Left forelimb (tissue), 1 donor: ENCODE measurements around the gene NHLRC3.
"Not testable (repeated sequence)": the region's sequence is repeated elsewhere in the genome, so short reads cannot be mapped to it uniquely, and the experiment has no call there.

Source experiments
- DNase-seq: peaks from one replicate; pipeline ENCODE4 v3.0.0-alpha.2; 2018; ENCODE audit warnings: low spot score

Gene NHLRC3, protein sequence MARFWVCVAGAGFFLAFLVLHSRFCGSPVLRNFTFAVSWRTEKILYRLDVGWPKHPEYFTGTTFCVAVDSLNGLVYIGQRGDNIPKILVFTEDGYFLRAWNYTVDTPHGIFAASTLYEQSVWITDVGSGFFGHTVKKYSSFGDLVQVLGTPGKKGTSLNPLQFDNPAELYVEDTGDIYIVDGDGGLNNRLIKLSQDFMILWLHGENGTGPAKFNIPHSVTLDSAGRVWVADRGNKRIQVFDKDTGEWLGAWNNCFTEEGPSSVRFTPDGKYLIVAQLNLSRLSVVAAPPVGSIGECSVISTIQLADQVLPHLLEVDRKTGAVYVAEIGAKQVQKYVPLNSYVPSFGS

DNA sequence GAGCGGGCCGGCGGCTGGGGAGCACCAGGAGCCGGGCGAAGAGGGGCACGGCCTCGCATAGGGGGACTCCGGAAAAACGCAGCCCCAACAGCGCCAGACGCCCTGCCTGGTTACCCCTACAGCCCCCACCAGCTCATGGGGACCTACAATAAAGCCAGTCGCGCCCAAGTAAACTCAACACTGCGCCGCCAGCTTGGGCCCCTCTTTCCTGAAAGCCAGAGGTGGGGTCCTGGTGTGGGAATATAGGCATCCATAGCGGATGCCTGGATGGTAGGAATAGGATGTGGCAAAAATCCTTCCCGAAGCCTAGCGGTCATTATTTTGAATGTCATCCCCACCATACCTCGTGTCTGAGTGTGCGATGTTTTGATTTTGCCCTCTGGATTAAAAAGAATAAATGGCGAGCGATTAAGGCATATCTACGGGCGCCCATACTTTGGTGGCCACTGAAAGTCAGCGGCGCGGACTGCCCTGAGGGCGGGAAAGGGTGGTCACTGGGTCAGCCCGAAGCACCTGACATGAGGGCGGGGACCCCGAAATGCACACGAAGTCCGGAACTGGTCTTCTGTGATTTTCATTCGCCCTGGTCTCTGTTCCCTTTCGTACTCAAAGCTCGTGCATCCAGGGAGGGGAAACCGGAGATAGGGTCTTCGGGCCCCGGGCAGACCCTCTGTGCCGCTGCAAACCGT, at the start of gene NHLRC3, which contains the start of gene PROSER1:
NHLRC3 (plus strand) TSS at position 577 of the 689 bp plus-strand sequence. CDS start 184 bp downstream, outside the sequence.
PROSER1 (minus strand) TSS at position 210 of the 689 bp plus-strand sequence. CDS start 847 bp downstream, outside the sequence.
- DNase-seq: peak; percentile 95

DNA sequence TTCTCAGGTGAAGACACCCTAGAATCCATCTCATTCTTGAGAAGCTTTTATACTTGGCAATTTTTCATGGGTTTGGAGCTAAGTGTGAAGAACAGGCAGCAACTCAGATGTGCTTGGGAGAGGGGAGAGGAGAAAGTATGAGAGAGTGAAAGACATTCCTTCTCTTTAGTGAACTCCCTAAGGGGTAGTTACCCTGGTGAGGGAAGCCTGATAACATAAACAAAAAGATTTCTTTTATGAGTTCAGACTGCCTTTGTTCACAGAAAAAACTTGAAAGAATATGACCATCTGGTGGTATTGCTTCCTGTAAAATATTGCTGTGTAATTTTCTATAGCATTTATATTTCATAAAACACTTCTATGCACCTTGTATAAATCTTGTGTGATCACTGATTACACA, 47.6 kb upstream of the NHLRC3 start, which contains the start of gene STOML3:
STOML3 (minus strand) TSS at position 139 of the 400 bp plus-strand sequence; CDS start at position 29, 110 bp downstream.
- DNase-seq: no peak

DNA sequence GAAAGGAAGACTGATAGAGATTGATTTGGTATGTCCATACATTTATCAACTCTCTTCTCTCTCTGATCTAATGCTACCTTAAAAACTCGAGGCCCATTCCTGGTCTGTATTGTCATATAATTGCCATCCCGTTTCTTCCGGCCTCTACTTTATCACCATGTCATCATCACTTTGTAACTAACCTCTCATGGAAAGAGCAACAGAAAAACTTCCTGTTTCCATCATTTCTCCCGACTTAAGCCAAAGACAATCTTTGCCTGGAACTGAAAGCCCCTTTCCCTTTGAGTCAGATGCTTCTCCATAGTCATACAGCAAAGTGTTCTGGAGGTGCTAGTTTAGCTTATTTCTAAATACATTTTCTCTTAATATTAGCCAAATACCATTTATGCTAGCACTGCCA, 44.9 kb upstream of the NHLRC3 start:
- no peak for DNase-seq

DNA sequence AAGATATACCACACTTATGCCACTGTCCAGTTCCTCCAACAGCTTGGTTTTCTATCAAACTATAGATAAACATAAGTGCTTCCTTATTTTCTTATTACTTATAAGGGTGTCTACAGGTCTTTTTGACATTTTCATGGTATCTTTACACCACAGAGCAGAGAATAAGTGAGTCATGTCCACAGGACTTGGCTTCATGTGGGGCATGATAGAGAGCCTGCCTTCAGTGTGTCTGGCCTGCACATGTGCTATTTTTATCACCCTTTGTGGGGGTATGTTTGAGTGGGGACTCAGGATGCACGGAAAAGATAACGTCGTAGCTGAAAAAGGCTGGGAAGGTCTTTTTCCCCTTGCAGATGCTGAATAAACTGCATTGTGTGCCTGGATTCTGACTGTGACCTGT, 39.5 kb upstream of the NHLRC3 start:
- DNase-seq: no peak

DNA sequence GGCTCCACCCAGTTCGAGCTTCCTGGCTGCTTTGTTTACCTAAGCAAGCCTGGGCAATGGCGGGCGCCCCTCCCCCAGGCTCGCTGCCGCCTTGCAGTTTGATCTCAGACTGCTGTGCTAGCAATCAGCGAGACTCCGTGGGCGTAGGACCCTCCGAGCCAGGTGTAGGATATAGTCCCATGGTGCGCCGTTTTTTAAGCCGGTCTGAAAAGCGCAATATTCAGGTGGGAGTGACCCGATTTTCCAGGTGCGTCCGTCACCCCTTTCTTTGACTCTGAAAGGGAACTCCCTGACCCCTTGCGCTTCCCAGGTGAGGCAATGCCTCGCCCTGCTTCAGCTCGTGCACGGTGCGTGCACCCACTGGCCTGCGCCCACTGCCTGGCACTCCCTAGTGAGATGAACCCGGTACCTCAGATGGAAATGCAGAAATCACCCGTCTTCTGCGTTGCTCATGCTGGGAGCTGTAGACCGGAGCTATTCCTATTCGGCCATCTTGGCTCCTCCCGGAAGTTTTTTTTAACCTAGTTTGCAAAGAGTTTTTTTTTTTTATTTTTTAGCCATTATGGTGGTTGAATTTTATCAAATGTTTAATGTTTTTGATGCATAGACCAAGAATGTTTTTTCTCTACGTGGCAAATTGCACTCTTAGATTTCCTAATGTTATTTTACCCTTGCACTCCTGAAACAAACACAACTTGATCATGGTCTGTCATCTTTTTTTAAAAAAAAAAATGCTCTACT, 31.7 kb upstream of the NHLRC3 start:
- DNase-seq: not testable (repeated sequence)

DNA sequence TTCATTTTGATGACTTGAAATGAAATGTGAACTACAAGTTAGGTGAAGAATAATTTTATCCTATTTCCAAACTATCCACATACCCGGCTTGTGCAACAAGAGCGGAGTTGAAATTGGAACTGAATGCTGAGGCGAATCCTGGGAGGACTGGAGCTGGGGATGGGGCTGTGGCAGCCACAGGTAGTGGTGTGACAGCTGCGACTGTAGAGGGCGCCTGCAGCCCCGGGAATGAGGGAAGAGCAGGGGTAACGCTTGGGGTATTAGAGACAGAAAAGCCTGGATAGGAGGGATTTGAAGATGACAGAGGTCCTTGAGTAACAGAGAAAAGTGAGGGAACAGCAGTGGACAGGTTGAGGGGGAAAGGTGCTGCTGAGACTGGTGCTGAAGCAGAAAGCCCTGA, 25.6 kb upstream of the NHLRC3 start:
- no peak for DNase-seq

DNA sequence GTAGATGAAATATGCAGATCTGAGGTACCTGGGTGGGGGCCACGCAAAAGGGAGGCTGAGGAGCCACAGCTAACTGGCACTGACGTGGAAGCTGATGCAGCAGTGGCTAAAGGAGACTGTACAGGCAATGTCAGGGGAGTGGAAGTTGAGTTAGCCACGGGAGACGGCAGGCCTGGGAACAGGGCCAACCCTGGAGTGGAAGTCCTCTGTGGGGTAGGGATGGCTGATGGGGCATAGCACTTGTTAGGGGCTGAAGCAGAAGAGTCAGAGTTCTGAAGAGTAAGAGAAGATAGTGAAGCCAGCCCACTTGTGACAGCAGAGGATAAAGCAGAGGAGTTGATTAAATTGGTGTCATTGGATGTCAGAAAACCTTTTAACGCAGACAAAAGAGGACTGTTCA, 24.8 kb upstream of the NHLRC3 start:
- no peak for DNase-seq

DNA sequence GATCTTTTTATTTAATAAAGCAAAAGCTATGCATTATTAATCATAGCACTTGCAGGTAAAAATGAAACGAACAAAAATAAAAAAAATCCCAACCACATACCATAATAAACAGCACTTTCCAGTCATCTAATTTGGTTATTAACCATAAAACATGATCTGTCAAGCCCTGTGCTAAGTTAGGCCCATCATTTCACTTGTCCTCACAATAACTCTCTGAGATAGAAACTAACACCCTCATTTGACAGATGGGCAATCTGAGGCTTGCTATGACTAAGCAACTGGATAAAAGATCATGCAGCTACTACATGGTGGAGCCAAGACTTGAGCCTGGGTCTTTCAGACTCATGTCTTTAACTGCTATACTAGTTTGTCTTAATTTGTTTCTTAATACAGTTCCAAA, 22.2 kb upstream of the NHLRC3 start:
- DNase-seq: no peak

DNA sequence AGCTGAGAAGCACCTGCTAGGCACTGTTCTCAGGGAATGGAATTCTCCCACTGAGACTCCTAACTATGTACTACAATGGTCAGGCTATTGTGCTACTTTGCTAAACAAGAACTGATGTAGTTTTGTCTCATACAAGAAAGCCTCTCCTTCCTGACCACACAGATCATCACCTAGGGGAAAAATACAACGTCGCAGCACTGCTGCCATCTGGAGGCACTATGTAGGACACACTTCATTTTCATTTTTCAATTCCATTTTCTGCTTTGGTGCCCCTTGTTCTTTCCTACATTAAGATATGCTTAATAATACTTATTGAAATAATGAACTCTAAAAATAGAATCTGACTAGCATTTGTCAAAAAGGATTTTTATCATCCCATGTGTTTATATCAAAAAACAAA, 21.5 kb upstream of the NHLRC3 start:
- no peak for DNase-seq

DNA sequence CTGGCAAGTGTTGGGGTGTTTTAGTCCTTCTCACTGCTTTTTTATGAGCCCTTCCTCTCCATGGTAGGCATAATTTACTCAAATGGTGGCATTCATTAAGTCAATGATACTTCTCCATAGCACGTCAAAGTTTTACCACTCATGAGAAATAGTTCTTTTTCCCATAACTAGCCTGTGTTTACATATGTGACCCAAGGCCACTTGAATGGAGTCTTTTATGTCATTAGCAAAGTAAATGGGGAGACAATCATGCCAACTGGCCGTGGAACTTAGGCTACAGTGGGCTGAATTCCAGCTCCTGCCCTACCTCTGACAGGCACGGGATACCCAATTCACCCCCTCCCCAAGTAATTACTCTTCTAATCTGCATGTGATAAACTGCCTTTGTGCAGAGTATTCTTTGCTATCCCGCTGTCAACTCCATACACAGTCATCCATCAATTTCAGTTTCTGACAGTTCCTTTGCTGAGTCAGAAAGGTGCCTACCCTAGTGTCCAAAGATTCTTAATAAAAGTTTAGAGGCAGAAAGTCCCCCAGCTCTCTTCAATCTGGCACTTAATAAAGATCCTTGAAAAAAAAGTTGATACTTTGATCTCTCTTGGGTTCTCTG, 17.3 kb upstream of the NHLRC3 start:
- no peak for DNase-seq

DNA sequence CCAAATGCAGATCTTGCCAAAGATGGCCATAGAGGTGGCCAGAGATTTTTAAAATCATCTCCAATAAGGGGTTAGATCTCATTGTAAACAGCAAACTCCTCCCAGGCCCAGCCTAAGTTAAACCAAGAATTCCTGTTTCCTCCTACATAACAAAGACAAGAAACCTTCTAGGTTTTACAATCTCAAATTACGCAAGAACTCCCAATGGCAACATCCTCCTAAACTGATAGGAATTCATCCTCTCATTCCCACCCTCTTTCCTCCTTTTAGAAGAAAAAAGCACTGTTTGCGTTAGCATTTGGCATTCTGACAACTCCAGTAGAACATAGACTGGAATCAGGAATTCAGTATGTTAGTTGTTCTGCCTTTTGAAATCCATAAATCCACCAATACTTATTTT, 14.9 kb upstream of the NHLRC3 start:
- no peak for DNase-seq

DNA sequence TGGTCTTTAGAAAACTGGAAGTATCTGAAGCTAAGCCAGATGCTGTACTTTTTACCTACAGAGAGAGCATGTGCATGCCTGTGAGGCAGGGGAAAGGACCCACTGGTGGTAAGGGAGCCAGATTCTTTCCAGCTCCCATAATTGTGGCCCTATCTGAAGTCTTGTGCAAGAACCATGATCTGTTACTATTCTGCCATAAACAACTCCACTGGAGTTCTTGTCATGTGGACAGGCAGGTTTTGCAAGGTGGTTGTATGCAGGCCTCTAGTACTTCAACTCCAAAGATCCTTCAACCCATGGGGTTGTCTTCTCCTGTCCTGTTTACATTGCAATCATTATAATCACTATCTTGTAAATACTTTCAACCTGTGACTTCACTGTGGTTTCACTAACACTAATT, 14.5 kb upstream of the NHLRC3 start:
- no peak for DNase-seq

DNA sequence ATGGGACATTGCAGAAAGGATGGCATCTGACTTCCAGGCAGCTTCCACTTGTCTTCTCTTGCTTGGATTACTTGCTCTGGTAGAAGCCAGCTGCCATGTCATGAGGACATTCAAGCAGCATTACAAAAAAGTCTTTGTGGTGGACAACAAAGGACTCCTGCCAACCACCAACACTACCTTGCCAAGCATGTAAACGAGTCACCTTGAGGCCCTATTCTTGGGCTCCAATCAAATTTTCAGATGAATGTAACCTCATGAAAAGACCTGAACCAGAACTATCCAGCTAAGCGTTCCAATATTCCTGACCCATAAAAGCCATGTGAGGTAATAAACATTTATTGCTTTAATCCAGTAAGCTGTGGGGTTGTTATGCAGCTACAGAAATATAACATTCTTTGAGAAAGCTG, 12.8 kb upstream of the NHLRC3 start:
- no peak for DNase-seq

DNA sequence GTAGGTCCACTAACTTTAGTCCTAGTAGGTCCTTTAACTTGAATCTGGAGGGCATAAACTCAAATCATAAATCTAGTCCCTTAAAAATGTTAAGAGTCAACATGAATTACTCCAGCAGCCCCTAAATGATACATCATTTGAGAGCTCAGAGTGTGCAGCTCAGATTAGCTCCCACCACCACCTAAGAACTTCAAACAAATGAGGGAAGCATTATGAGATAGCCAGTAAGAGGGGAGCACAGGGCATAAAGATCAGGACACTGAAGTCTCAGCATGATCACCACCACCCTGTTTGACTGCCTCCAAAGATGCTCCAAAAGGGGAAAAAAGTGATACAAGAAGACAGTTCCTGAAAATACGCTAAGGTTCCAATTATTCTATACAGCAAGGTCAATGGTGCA, 6.1 kb upstream of the NHLRC3 start:
- no peak for DNase-seq

DNA sequence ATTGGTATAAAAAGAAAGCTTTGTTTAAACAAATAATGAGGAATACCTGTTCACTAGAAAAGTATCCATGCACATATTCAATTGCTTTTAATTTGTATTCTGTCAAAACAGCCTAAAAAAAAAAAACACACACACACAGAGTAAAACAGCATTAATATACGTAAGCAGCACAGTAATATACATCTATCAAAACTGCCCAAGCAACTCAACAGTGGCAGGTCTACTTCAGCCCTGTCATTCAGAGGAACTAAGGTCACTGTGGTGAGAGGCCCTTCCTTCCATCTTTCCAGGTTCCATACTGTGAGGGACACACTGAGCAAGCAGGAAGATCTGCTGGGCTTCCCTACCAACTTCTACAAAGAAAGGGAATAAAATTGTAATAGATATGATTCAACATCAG, 4.2 kb upstream of the NHLRC3 start:
- no peak for DNase-seq

DNA sequence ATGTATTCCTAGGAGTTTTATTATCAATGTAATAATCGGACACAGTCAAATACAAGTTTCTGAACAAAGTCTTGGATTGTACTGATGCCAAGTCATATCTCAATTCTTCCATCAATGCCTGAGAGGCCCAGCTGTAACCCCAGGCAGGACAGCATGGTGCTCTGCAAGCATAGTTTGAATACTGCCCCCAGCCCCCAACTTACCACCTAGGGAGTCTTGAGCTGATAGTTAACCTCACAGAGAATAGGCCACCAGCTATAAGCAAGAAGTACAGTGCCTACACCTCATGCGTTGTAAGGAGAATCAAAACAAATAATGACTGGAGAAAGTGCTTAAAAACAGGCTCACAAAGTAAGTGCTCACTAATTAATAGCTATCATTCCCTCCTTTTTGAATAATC, 3.1 kb upstream of the NHLRC3 start:
- no peak for DNase-seq

DNA sequence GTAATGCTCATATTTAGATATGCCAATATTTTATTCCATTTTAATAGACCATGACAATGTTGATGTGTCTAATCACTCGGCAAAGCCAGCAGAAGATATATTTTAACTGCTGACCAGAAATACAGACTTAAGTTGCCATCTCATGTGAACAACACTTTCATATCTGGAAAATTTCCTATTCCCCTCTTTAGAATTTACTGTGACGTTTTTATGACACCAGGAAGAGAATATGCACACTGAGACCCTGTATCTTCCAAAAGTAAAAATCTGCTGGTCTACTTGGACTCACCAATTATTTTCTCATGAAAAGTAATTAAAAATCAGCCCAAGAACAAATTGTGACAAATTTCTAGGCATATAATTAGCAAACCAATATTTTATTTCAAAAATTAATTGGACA, 2.5 kb upstream of the NHLRC3 start:
- DNase-seq: no peak

DNA sequence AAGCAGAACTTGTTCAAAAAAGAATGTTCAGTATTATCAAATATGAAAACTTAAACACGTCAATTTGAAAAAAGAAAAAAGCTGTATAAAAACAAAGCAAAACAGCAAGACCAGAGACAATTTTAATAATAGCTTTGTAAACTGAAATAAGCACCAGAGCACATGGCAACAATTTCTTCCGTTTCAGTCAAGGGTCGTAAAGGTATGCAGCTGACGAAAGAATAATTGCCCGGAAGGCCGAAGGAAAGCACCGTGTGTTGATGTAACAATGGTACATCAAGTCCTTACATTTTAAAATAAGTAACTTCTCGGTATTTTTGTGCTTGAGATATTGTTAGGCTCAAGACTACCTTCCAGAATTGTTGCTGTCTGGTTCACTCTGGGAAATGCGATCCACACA, 2.0 kb upstream of the NHLRC3 start:
- no peak for DNase-seq

DNA sequence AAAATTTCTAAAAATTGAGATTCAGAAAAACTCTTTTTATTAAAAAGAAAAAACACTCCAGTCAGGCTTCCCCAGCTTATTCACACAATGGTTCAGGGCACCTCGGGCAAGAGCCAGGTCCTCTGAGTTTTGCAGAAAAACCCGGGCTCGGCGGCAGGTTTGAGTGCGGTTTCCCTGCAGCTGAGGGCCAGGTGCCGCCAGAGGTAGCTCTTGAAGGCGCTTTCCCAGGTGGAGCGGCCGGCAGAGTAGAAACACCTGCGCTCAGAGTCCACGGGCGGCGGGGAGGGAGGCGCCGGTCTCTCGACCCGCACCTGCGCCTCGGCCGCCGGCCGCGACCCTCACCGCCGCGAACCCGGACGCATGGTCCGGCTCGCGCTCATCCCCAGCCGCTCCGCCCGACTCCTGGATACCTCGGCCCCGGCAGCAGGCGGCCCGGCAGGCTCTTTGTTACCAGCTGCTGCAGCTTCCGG, 811 bp upstream of the NHLRC3 start:
- peak; percentile 71 for DNase-seq

DNA sequence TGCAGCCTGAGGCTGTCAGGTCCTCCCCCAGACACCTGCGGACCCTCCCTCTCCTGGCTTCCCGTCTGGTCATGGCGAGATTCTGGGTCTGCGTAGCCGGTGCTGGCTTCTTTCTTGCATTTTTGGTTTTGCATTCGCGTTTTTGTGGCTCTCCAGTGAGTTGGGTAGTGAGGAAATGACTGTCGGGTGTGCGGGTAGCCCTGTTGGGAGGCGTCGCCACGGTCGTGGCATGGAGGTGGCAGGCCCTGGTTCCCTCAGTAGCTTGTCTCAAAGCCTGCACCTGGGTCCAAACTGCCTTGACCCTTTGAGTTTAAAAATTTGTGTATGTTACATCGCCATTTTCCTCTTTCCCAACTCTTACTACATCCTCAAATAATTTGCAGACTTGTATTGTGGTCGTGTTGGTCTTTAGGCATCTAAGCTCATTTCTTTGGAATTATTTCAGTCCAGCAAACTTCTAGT, 344 bp downstream of the NHLRC3 start:
- DNase-seq: no peak

DNA sequence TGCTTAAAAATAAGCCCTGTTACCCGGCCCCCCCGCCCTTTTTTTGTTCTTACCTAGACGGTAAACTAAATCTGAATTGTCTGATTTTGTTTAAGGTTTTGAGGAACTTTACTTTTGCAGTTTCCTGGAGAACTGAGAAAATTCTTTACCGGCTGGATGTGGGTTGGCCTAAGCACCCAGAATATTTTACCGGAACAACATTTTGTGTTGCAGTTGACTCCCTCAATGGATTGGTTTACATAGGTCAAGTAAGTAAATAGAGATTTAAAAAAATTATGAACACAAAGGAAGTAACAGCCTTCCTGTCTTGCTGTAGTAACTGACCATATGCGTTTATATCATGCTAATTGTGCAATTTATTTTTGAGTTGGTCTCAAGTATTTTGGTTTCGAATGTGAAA, 785 bp downstream of the NHLRC3 start:
- DNase-seq: no peak

DNA sequence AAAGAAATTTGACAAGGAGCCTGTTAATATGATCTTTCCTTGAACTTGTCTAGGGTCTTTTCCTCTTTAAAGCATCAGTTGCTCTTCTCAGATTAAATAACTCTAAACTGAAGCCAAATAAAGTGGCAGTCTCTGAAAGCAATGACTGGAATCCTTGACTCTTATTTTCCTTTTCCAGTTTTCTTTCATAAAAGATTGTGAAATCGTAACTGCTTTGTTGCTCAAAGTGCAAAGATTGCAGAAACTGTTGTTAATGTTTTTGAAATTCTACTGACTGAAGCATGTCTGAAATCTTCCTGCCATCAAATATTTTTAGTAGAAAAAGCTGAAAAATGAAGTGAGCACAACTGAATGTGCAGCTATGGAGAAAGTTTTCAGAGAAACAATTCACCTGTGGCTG, 1.9 kb downstream of the NHLRC3 start:
- no peak for DNase-seq
